HG02840 (cell line): ENCODE data around the gene REEP2.
"Not testable (repeated sequence)": the region's sequence is repeated elsewhere in the genome, so short reads cannot be mapped to it uniquely, and the experiment has no call there.

ENCODE experiments used
- ATAC-seq: cut with Tn5 transposase; IDR thresholded peaks from one replicate; pipeline ENCODE4 v1.9.1; 2021; ENCODE audit warnings: mild to moderate bottlenecking, moderate library complexity, moderate number of reproducible peaks; ENCODE audit not compliant: unreplicated experiment, low FRiP score

Gene REEP2

GRCh38 chr5:138466125-138466899 lies 27.5 kb downstream of the REEP2 start:
- no peak for ATAC-seq

DNA sequence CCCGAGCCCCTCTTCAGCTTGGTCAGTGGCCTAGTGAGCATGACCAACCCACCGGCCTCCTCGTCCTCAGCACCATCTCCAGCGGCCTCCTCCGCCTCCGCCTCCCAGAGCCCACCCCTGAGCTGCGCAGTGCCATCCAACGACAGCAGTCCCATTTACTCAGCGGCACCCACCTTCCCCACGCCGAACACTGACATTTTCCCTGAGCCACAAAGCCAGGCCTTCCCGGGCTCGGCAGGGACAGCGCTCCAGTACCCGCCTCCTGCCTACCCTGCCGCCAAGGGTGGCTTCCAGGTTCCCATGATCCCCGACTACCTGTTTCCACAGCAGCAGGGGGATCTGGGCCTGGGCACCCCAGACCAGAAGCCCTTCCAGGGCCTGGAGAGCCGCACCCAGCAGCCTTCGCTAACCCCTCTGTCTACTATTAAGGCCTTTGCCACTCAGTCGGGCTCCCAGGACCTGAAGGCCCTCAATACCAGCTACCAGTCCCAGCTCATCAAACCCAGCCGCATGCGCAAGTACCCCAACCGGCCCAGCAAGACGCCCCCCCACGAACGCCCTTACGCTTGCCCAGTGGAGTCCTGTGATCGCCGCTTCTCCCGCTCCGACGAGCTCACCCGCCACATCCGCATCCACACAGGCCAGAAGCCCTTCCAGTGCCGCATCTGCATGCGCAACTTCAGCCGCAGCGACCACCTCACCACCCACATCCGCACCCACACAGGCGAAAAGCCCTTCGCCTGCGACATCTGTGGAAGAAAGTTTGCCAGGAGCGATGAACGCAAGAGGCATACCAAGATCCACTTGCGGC lies 28.2 kb downstream of the REEP2 start:
- ATAC-seq = no peak

- no peak for ATAC-seq
Measured at GRCh38 chr5:138467711-138468132, 28.9 kb downstream of the REEP2 start.

DNA sequence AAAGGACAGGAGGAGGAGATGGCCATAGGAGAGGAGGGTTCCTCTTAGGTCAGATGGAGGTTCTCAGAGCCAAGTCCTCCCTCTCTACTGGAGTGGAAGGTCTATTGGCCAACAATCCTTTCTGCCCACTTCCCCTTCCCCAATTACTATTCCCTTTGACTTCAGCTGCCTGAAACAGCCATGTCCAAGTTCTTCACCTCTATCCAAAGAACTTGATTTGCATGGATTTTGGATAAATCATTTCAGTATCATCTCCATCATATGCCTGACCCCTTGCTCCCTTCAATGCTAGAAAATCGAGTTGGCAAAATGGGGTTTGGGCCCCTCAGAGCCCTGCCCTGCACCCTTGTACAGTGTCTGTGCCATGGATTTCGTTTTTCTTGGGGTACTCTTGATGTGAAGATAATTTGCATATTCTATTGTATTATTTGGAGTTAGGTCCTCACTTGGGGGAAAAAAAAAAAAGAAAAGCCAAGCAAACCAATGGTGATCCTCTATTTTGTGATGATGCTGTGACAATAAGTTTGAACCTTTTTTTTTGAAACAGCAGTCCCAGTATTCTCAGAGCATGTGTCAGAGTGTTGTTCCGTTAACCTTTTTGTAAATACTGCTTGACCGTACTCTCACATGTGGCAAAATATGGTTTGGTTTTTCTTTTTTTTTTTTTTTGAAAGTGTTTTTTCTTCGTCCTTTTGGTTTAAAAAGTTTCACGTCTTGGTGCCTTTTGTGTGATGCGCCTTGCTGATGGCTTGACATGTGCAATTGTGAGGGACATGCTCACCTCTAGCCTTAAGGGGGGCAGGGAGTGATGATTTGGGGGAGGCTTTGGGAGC lies 29.5 kb downstream of the REEP2 start:
- ATAC-seq = no peak

DNA sequence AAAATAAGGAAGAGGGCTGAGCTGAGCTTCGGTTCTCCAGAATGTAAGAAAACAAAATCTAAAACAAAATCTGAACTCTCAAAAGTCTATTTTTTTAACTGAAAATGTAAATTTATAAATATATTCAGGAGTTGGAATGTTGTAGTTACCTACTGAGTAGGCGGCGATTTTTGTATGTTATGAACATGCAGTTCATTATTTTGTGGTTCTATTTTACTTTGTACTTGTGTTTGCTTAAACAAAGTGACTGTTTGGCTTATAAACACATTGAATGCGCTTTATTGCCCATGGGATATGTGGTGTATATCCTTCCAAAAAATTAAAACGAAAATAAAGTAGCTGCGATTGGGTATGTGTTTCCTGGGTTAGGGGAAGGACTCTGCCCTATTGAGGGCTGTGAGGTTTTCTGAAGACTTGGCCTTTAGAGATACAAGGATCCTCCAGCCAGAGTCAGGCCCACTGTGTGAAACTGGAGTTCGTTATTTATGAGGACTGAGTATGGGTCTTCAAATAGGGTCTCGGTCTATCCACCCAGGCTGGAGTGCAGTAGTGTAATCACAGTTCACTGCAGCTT lies 30.2 kb downstream of the REEP2 start:
- ATAC-seq = no peak

DNA sequence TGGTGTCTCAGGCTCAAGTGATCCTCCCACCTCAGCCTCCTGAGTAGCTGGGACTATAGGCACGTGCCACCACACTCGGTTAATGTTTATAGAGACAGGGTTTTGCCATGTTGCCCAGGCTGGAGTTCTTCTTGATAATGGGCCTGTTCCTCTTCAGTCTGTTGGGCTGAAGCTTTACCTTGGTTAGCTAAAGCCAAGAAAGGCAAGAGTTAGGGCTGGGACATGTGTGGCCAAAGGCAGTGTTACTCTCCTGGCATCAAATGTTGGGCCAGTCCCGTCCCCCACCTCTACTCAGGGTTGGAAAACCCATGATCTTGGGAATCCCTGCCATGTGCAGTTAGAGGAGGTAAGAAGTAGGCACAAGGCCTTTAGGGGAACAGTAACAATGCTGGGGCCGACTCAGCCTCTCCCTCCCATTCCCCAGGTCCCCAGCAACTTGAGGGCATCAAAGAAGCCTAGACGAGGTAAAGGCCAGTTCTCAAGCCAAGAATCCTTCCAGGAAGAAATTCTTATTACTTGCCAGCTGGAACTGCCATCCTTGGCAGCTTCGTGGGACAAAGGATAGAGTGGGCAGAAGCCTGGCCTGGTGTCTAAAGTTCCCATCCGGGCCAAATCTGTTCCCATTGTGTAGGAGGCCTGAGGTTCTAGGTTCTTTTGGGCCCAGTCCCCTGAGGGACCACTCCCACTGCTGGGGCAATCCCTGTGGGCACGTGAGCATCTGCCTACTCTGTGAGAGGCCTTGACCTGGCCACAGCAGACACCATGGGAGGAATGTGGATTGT lies 30.9 kb downstream of the REEP2 start:
- ATAC-seq = no peak

DNA sequence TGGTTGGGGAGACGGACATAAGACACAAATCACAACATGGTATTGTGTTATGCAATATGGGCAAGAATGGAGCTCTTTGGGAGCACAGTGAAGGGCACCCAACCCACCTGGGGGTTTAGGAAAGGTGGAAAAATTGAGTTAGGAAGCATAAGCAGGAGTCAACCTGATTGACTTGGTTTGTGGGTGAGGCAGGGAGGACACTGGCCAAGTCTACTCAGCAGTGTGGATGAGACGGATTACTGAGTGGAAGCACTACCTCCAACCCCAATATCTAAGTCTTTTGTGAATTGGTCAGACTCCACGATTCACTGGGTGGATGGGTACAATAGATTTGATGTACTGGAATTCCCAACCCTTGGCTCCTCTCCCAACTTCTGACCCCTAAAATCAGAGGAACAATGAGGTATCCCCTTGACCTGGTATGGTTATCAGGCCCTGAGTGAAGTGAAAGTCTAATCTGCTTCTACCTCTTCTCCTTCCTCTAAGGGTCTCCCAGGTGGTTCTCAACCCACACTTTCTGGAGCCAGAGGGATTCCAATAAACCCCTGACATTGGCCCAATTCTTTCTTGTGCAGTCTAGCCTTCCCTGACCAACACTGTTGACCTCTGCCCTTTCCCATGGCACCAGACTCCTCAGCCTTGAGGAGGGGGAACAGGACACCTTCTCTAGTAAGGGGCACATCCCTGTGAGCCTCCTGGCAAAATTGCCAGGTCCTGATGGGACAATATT lies 31.6 kb downstream of the REEP2 start:
- no peak for ATAC-seq

DNA sequence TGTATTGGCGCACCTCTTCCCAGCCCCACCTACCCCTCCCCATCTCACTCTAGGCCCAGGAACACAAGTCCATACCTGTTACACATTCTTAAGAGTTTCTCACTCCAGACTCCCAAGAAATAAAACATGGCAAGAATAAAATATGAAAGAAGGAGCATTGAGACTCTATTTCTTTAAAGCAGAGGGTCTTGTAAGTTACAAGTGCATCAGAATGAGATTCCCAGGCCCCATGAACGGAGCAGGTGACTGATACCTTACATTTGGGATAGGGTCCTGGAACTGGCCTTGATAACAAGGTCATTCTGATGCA lies 32.1 kb downstream of the REEP2 start:
- ATAC-seq = no peak

DNA sequence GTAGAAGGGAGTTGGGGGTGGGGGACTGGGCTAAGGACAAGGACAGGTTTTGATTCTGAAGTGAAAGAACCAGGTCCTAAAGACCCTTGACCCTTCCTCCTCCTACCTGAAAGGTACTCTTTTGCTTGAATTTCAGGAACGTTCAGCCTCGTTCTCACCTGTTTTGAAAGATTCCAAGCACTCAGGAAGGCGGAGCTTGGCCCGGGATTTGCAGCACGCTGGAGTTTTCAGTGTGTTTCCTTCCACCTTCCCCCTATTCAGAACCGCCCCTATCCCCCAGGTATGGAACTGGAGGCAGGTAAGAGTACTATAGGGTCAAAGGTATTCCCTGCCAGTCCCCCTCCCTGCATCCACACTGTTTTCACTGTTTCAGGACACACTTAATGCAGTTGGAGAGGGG lies 33.5 kb downstream of the REEP2 start:
- no peak for ATAC-seq

DNA sequence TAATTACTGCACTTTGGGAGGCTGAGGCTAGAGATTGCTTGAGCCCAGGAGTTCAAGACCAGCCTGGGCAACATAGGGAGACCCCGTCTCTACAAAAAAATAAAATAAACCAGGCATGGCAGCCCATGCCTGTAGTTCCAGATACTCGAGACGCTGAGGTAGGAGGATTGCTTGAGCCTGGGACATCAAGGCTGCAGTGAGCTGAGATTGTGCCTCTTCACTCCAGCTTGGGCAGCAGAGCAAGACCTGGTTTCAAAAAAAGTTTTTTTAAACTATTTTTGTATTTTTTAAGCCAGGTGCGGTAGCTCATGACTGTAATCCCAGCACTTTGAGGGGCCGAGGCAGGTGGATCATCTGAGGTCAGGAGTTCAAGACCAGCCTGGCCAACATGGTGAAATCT lies 34.3 kb downstream of the REEP2 start:
- ATAC-seq = not testable (repeated sequence)

DNA sequence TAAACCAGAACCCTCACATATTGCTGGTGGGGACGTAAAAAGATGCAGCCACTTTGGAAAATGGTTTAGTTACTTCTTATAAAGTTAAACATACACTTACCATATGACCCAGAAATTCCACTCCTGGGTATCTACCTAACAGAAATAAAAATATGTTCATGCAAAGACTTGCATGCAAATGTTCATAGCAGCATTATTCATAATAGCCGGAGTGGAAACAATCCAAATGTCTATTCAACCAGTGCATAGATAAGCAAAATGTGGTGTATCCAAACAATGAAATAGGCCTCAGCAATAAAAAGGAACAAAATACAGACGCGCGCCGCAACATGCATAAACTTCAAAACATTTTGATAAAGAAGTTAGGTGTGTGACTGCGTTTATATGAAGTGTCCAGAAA lies 38.1 kb downstream of the REEP2 start:
- no peak for ATAC-seq

GRCh38 chr5:138482638-138483037 lies 43.8 kb downstream of the REEP2 start:
- no peak for ATAC-seq

DNA sequence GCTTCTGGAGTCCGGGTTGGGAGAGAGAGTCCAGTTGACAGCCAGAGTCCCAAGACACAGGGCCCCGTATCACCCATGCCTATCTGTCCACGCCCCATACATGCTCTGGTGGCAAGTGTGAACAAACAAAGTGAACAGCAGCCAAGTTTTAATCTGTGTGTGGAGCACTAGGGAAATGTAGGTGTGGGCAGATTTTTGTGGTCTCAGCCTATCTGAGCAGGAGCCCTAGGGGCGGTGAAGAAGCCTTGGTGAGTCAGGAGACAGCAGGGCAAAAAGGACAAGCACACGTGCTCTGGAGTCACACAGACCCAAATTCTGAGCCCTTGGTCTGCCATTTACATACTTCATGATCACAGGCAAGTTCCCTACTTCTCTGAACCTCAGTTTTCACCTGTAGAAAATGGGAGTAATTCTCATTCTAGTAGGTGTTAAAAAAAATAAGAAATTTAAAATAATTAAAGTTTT lies 49.7 kb downstream of the REEP2 start:
- ATAC-seq = no peak

DNA sequence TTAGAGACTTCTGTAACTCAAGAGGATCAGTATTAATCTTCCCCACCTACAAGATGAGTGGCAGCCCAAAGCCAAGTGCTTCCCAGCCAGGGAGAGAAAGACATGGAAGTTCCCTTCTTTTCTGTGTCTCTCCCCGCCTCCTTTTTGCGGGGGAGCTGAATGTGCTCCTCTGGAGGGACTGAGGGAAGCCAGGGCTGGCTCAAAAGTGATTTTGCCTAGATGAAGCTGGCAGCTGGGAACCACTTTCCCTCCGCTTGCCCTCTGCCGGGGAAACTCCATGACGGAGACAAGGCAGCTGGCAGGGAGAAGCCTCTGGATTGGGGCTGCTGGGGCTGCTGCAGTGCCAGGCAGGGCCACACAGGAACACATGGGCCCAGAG lies 50.8 kb downstream of the REEP2 start:
- no peak for ATAC-seq

- ATAC-seq = no peak
Measured at GRCh38 chr5:138490648-138491283, 51.9 kb downstream of the REEP2 start.

DNA sequence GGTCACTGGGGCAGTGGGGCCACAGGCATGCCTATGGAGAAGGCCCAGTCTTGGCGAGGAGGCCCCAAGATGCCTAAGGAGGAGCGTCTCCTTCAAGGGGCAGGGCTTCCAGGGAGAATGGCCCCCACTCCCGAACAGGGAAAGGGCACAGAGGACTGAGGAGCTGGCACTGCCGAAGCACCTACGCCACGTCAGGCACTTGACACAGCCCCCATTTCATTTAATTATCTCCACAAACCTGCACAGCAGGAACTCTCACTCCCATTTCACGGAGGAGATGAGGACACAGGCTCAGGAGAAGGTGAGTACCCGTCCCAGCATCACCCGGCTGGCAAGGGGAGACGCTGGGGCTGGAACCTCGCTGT lies 52.4 kb downstream of the REEP2 start:
- ATAC-seq = no peak

DNA sequence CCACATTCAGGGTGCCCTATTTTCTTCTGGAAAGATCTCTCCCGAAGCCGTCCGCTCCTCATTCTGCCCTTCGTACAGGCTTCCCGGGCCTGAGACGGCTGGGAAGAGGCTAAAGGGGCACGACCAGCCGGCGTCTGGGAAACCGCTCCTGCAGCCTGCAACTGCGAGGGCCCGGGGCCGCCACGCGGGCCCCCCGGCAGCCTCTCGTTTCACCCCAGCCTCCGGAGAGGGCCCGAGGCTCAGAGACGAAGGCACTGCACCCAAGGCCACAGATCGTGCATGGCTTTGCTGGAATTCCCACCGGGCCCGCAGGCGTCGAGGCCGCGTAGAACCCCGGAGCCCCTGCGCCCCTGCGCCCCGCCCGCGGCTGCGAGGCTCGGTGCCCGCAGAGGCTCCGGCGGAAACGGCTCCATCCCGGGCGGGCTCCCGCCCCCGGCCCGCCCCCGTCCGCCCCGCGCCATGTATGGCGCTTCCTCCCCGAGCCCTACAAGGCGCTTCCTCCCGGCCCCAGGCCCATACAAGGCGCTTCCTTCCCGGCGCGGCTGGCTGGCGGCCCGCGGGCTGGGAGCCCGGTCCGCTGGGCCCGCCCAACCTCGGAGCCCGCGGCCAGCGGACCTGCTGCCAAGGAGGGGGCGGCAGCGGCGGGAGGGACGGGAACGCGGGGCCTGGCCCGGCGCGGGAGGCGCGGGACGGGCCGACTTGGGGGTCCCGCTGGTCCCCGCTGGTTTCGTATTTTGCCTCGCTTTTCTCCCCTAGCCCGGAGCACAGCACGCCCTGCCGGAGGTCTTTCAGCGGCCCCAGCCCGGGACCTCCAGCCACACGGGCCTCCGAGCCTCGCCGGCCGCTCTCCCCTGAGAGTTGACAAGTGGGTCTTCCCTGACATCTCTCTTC lies 53.1 kb downstream of the REEP2 start:
- peak; percentile 93 for ATAC-seq

- ATAC-seq = no peak
Measured at GRCh38 chr5:138492560-138493045, 53.7 kb downstream of the REEP2 start.
